Astrocyte of the hippocampus (primary cell): ENCODE measurements around the gene HELZ2.
"Not testable (repeated sequence)": the region's sequence is repeated elsewhere in the genome, so short reads cannot be mapped to it uniquely, and the experiment has no call there.

ENCODE experiments used
- DNase-seq: peaks from one replicate; pipeline ENCODE4 v3.0.0; 2011; ENCODE audit warnings: low read depth, low spot score

The HELZ2 gene

DNA sequence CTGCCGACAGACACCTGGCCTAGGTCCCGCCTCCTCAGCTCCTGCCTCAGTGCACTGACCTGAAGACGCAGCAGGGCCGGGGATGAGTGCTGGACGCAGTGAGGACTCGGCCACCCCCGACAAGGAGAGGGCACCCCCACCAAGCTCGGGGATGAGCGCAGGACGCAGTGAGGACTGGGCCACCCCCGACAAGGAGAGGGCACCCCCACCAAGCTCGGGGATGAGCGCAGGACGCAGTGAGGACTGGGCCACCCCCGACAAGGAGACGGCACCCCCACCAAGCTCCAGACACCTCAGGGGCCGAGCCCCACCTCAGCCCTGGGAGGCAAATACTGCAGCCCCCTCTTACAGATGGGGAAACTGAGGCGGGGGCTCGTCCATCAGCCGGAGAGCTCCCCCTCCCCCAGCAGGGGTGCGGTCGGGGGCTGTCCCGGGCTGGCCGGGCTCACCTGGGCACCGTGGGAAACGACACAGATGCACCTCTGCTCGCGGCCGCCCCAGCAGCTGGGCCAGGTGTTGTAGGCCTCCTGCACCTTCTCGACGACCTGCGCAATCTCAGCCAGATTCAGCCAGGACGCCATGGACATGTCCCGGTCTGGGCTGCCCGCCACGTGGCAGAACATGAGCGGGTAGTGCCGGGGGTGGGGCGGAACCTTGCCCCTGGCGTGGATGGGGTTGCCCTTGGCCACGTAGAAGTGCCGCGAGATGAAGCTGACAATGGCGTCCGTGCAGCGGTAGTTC lies 7.5 kb downstream of the HELZ2 start:
- no peak for DNase-seq

- DNase-seq = no peak
Measured at GRCh38 chr20:63565699-63566335, 8.2 kb downstream of the HELZ2 start.

DNA sequence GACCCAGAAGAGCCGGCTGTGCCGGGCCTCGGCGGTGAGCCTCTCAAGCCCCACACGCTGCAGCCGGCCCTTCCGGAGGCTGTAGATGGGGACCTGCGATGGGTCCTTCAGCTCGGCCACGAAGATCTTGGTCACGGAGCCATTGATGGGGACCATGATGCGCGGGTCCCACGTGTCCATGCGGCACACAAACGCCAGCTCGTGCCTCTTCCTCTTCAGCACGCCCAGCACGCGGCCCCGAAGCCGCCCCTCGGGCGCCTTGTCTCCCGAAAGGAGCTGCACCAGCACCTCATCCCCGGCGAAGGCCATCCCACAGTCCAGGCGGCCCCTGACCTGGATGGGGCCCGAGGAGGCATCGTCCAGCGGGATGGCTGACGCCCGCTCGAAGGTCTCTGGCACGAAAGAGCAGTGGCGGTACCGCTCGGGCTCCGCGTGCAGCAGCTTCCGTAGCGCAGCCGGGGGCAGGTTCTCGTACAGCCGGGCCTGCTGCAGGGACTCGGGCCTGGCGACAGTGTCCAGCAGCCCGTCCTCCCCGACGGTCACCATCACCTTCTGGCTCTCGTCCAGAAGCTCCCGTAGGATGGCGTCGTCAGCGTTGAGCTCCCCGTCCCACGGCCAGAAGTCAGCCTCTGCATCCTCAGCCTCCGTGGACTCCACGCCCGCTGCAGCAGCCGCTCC lies 8.9 kb downstream of the HELZ2 start:
- DNase-seq = no peak

DNA sequence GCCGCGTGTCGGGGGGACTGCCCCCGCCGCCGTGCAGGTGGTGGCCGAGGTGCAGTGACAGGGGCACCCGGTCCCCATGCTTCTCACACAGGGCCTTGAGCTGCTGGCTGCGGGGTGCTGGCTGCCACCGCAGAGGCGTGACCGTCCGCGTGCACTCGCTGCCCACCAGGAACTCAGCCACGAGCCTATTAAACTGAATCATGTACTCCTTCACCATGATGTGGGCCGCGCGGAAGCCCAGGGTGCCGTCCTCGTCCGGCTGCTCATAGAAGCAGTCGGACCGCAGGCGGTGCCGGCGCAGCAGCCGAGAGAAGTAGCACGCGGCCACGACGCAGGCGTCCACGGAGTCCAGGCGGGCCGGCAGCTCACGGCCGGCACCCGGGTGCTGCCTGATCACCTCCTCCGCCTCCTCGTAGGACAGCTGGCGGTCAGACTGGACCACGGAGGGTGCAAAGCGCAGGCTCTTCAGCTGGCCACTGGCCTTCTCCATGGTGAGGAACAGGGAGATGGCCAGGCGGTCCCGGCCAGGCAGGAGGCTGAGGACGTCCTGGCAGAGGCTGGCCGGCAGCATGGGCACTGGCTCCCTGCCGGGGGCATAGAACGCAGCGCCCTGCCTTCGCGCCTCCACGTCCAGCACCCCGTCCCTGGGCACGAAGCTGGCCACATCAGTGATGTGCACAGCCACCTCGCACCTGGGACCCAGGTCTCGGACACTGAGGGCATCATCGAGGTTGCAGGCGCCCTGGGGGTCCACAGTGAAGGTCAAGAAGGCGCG lies 9.8 kb downstream of the HELZ2 start:
- DNase-seq = no peak

DNA sequence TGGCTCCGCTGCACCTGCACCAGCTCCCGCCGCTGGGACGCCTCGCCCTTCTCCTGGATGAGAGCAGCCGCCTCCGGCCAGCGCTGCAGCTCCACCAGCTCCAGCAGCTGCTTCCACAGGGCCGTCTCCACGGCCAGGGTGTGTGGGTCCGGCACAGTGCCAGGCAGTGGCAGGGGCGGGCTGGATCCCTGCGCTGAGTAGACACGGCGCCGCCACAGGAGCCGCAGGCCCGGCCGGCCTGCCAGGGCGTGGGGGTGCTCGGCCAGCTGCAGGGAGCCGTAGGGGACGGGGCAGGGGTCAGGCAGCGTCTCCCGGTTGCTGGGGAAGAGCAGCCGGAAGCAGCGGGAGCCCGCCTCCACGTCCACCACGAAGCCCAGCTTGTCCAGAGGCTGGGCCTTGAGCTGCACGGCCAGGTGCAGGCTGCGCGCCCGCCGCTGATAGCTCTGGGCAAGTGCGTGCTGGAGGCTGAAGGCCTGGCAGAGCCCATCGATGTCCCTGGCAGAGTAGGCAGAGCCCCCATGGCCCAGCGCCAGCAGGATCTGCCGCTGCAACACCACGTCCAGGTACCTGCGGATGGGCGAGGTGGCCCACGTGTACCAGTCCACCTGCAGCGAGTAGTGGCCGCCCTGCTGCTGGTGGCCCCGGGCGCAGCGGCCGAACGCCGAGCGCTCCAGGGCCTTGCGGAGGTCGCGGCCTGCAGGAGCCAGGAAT lies 10.7 kb downstream of the HELZ2 start:
- no peak for DNase-seq

GRCh38 chr20:63562461-63563224 lies 11.4 kb downstream of the HELZ2 start:
- DNase-seq = no peak

- DNase-seq = no peak
Measured at GRCh38 chr20:63561624-63562396, 12.2 kb downstream of the HELZ2 start.

DNA sequence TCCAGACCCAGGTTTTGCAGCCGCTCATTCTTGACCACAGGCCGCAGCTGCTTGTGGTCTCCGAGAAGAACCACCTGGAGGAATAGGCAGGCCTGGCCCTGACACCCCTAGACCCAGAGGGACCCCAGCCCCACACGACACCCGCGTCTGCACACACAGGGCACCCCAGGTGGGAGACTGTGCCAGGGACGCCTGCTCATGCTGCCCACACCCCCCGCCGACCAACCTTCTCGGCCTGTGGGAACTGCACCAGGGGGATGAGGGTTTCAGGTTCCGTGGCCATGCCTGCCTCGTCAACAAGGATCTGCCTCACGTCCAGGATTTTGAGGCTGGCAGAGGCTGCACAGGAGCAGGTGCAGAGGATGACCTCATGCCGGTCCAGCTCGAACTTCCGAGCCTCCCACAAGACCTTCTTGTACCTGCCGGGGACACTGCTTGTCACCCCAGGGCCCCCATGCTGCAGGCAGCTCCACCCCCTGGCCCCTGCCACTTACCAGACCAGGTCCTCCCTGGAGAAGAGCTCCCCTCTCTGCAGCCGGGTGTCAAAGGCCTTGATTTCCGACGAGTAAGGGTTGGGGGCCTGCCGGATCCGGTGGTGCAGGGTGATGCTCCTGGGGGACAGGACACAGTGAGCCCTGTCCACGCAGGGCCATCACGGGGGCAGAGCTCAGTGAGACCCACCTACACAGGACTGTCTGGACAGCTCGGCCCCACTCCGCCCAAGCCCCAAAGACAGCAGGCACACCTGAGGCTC lies 13.0 kb downstream of the HELZ2 start:
- no peak for DNase-seq

GRCh38 chr20:63560333-63560805 lies 13.7 kb downstream of the HELZ2 start:
- DNase-seq = no peak

GRCh38 chr20:63559485-63560332 lies 14.3 kb downstream of the HELZ2 start:
- not testable (repeated sequence) for DNase-seq

GRCh38 chr20:63558804-63559484 lies 15.1 kb downstream of the HELZ2 start:
- no peak for DNase-seq

- no peak for DNase-seq
Measured at GRCh38 chr20:63557481-63557891, 16.6 kb downstream of the HELZ2 start.

DNA sequence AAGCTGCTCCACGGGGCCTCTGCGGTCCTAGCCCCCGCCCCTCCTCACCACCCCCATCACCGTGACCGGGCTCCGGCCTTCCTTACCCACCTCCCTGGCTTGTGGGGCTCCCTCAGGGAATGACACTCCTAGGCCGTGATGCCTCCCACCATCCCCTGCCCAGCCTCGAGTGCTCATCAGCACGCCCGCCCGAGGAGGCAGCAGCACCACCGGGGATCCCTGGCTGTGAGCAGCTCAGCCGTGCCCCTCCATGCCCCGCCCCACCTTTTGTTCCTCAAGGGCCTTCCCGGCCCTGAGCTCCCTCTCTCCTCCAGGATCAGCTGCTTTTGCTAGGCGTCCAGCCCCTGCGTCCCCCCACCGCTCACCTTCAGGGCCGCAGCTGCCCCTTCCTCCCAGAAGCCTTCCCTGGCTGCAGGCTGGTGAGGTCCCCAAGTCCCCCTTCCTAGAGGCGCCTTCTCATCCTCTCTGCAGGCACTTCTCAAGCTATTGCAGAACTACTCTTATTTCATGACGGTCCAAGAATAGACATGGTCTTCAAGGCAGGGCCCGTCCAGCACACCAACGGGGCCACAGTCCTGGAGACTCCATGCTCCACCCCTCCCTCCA lies 17.1 kb downstream of the HELZ2 start:
- DNase-seq = no peak

DNA sequence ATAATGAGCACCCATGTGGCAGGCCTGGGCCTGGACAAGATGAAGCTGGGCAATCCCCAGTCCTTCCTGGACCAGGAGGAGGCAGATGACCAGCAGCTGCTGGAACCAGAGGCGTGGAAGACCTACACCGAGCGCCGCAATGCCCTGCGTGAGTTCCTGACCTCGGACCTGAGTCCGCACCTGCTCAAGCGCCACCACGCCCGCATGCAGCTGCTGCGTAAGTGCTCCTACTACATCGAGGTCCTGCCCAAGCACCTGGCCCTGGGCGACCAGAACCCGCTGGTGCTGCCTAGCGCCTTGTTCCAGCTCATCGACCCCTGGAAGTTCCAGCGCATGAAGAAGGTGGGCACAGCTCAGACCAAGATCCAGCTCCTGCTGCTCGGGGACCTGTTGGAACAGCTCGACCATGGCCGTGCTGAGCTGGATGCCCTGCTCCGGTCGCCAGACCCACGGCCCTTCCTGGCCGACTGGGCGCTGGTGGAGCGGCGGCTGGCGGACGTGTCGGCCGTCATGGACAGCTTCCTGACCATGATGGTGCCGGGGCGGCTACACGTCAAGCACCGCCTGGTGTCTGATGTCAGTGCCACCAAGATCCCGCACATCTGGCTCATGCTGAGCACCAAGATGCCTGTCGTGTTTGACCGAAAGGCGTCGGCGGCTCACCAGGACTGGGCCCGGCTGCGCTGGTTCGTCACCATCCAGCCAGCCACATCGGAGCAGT lies 18.2 kb downstream of the HELZ2 start:
- DNase-seq = no peak

GRCh38 chr20:63554361-63555278 lies 19.4 kb downstream of the HELZ2 start:
- no peak for DNase-seq
